HG03520 (cell line): ENCODE measurements around the gene ATP10A.

Experiments used
- ATAC-seq: cut with Tn5 transposase; IDR thresholded peaks from one replicate; pipeline ENCODE4 v1.9.1; 2021; ENCODE audit warnings: mild to moderate bottlenecking, moderate library complexity; ENCODE audit not compliant: unreplicated experiment

ATP10A gene

DNA sequence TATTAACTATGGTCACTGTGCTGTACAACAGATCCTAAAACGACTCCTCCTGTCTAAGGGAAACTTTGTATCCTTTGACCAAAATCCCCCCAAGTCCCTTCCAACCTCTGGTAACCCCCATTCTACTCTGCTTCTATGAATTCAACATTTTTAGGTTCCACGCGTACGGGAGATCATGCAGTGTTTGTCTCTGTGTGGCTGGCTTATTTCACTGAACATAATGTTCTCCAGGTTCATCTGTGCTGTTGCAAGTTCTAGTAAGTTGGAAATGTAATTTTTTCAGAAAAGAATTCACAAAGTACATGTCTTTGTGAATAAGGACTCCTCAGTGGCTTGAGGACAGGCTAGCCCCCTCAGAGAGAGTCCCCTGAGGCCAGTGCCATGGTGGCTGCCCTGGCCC lies 66.1 kb downstream of the ATP10A start:
- no peak for ATAC-seq

DNA sequence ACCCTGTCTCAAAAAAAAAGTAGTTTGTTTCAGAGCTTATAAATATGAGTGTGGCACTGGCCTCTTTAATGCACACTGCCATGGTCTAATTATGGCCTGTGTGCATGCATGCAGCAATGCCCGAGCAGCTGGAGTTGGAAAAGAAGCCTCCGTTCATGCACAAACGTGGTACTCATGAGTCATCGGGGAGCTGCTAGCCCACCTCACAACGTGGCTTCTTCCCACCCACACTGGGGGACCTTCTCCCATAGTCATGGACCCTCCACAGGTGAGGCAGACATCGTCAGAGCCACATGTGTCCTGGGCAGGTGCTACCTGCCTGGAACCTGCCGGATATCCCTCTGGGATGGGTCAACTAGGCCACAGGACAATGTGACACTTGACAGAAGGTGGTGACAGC lies 66.7 kb downstream of the ATP10A start:
- no peak for ATAC-seq

DNA sequence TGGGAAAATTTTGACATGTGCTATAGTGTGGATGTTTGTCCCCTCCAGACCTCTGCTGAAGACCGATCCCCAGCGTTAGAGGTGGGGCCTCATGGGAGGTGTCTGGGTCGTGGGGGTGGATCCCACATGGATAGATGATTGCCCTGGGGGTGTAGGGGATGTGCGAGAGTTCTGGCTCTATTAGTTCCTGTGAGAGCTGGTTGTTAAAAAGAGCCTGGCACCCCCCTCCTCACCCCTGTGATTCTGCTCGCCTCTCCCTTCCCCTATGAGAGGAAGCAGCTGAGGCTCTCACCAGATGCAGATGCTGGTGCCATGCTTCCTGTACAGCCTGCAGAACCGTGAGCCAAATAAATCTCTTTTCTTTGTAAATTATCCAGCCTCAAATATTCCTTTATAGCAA lies 67.4 kb downstream of the ATP10A start:
- no peak for ATAC-seq

DNA sequence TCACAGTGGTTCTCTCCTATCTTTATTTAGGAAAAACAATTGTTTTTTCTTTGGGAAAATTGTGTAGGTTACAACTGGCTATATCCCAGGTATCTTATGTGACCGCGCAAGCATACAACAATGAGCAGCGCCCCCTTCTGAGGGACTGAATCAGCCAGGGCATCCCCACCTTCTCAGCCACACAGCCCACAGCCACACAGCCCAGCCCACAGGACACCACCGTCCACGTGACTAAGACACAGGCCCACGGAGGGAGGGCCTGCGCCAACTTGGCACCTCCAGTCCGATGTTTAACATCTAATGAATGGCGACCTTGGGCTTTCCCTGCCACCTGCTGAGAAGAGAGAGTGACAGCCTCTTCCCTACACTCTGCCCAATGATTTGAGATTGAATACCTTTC lies 68.1 kb downstream of the ATP10A start:
- no peak for ATAC-seq

DNA sequence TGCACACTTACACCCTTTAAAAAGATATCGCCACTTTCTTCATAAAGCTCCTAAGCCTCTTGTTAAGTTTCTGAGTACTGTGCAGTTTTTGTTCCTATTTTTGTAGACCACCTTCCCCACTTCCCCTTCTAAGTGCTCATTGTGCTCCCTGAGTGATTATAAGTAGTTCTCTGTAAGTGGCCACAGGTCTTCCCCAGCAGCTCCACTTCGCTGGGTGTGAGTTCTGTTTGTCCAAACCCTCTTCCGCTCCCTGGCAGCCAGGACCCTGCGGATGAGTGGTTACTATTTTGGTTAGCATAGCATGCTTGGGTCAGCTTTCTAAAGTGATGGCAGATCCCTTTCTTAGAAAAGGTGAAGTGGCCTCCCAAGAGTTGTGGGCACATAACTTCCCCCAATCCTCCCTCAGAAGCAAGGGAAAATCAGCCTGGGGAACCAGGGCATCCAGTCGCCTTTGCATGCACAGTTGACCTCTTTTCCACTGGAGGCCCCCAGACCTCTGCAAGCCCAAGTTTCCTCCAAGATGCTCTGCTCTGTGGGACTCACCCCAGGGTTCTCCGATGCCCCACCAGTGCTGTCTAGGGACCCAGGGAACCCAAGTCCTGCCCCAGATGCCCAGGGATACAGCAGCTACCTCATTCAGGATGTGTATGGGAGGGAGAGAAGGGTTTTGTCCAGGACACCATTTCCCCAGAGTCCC lies 69.6 kb downstream of the ATP10A start:
- no peak for ATAC-seq

DNA sequence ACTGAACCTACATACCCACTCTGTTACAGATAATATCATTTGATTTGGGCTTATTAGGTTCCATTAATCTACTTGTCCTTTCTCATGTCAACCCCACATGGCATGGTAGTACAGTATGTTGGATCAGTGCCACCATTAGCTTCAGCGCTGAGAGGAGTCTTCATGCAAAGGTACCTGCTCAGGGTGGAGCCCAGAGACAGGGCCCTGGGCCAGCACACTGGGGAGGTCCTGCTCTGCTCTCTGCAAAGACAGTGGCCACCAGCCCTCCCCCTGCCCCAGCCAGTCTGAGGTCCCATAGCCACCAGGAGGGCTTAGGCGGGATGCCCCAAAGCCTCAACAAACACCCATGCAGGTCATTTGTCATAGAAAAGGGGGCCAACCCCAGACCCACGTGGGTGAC lies 71.0 kb downstream of the ATP10A start:
- ATAC-seq = no peak

DNA sequence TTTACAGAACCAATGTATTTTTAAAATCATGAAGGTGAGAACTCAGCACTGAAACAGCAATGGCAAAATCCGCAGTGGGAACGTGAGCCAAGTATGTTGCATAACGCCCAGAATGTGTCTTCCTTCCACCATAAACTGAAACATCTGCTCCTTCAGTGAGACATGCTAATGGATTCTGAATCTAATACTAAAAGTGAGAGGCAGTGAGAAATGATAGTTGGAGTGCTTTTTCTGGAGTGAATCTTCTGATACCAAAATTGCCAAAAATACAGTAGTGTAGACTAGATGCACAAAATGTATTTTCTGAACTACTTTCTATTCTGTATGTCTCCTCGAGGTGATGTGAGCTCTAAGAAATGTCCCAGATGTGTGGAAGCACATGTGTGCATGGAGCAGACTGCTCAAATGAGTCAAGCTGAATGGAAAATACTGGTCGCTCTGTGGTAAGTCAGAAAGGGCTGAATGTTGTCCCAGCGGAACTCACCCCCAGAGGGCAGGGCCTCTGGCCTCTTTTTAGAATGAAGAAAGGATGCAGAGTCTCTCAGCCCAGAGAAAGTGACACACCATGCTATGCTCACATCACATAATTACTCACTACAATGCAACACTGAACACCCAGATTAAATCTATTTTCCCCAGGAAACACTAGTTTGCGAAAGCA lies 73.0 kb downstream of the ATP10A start:
- no peak for ATAC-seq

DNA sequence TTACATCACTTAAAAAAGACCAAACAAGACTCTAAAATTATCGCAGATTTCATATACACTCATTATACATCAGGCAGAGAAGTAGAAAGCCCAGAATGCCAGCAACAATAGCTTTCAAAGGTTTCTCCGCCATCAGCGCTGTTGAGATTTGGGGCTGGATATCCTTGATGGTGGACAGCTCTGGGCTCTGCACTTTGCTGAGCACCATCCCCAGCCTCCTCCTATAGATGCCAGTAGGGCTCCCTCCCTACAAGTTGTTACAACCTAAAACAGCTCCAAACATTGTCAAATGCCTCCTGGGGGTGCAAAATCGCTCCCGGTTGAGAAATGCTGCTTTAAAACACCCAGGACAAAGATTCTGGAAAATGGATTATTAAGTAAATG lies 73.5 kb downstream of the ATP10A start:
- ATAC-seq = no peak

DNA sequence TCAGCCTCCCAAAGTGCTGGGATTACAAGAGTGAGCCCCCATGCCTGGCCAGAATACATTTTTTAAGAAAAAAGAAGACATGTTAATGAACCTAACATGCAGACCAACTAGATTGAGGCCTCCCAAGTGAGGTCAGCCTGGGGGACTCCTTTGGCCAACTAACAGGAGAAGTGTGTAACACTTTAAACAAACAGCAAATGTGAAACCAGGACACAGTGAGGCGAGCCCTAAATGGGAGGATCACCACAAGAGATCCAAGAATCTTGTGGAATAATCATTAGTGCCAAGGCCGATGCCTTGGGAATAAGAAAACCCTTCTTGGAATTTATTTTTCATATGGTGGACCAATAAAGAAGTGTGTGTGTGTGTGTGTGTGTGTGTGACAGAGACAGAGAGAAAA lies 73.9 kb downstream of the ATP10A start:
- no peak for ATAC-seq

DNA sequence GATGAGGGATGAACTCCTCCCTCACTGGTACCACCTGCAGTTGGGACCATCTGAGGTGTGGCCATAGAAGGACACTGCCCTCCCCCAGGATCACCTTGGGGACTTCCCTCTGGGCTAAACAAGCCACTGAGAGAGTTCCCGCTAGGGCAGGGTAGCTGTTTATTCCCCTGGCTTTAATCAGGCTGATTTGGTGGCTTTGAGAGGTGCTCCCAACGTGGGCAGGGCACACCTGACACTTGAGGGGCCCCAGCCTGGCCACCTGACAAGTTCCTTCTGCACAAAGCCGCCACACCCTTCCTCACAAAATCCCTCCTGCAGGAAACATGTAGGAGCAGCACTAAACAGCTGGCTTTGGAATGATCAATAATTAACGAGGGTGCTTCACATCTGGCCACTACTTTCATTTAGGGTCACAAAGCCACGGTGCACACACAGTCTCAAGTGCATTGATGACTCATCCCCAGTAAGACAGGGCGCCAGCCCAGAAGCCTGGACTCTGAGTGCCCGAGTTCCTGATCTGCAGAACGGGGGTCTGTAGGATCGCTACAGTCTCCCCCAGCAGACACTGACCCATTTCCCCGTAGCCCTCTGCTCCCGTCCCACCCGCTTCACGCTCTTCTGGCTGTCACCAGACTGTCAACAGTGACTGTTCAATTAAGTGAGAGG lies 75.1 kb downstream of the ATP10A start:
- no peak for ATAC-seq

DNA sequence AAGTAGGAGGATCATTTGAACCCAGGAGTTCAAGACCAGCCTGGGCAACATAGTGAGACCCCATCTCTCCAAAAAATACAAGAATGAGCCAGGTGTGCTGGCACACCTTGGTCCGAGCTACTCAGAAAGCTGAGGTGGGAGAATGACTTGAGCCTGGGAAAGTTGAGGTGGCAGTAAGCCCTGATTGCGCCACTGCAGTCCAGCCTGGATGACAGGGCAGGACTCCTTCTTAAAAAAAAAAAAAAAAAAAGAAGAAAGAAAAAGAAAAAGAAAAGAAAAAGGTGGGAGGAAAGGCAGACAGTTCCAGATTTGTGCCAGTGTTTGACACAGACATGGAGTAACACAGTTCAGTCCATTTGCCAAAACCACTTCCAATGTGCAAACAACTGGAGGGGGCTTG lies 75.7 kb downstream of the ATP10A start:
- no peak for ATAC-seq

DNA sequence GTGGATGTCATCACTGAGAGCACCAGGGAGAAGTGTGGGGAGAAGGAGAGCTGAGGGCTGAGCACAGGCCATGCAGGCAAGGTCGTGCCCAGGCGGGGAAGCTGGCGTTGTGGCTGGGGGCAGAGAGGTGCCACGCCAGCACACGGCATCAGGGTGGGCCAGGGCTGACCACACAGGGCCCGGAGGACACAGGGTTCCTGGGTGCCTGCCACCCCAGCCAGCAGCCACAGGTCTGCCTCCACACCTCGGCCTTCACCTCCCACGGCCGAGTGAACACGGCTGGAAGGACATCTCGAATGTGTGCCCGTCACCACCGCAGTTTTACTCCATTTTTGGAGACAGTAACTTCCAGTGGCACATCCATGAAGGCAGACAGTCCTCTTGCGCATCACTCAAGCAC lies 77.1 kb downstream of the ATP10A start:
- no peak for ATAC-seq

DNA sequence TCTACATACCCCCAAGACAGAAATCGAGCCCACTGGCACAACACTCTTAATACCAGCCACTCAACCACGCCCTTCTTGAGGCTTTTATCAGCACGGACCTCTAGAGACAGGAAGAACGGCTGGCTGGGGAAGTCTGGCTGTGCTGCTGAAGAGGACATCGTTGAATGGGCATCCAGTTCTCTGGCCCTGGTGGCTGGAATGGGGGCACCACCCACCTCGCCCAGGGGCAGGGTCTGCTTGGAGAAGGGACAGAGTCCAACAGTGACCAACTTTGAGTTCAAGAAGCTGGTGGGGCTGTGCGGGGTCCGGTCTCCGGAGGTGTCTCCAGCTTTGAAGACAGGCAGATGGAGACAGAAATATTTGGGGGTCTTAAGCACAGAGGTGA lies 77.5 kb downstream of the ATP10A start:
- no peak for ATAC-seq

DNA sequence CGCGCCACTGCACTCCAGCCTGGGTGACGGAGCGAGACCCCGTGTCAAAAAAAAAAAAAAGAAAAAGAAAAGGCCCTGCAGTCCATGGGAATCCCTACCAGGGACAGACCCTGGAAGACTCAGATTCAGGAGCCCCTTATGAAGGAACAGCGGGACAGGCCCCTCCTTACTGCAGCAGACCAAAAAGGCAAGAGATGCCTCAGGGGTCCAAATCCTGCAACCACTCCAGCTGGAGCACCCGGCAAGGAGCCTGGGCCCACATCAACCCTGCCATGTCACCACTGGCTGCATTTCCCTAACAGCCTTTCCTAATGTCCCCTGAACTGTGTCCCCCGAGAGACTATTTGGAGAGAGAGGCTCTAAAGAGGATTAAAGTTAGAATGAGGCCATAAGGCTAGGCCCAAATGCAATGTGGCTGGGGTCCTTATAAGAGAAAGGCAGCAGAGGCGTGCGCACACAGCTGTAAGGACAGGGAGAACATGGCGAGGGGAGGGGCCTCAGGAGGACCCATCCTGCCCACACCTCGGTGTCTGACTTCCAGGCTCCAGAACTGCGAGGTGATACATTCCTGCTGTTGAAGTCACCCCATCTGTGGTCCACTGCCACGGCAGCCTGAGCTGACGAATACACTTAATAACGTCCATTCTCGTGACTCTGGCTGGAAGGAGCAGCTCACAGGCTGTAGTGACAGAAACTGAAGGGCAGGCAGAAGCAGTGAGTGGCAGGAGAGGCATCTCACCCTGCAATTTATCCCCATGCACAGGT lies 78.1 kb downstream of the ATP10A start:
- no peak for ATAC-seq

DNA sequence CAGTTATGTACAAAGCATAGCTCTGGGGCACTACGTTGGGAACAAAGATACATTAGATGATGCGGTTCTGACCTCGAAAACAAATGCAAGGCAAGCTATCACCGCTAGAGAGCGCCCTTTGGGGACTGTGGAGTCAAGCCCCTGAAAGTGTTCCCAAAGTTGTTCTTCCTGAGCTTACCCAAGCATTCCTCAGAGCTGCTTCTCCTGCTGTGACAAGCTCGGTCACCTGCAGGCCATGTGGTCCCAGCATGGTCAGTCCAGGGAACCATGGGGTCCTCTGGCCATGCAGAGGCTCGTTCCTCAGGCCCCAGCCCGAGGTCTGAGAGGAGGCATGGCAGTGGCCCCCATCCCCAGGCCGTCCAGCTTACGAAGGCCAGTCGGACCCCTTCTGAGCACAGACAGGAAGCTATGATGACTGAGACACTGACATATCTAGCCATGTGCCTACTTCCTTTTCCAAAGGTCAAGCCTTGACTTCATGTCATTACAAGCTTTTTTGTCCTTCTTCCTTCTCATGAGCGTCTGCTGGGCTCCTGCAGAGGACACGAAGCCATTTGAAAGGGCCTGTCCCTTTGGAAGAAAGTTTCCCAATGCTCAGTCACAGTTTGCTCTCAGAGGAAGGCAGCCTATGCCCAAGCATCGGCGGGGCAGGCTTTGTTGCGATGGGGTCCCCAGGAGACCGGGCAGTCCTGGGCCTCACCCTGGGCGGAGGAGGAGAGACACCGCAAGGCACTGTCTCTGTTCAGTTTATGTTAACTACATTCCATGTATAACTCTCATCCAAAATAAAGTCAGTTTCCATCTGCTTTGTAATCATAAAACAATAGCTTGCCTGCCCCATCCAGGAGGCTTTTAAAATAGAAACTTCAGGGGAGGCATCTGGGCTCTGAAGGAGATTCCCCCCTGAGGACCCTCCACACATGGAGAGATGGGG lies 79.3 kb downstream of the ATP10A start:
- no peak for ATAC-seq

DNA sequence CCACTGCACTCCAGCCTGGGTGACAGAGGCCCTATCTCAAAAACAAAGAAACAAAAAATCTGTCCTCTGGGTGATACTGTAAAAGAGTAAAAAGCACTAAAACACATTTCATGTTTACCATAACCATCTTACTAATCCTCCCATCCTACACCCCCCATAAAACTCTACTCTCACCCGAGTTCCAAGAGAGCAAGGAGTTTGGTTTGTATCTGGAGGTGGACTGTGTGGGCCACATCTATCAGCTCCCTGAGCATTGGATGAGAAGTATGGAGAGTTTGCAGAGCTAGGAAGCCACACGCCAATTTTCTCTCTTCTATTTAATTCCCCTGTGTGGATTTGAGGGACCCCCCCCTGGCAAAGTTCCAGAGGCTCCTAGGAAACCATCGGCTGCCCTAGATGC lies 80.0 kb downstream of the ATP10A start:
- no peak for ATAC-seq

DNA sequence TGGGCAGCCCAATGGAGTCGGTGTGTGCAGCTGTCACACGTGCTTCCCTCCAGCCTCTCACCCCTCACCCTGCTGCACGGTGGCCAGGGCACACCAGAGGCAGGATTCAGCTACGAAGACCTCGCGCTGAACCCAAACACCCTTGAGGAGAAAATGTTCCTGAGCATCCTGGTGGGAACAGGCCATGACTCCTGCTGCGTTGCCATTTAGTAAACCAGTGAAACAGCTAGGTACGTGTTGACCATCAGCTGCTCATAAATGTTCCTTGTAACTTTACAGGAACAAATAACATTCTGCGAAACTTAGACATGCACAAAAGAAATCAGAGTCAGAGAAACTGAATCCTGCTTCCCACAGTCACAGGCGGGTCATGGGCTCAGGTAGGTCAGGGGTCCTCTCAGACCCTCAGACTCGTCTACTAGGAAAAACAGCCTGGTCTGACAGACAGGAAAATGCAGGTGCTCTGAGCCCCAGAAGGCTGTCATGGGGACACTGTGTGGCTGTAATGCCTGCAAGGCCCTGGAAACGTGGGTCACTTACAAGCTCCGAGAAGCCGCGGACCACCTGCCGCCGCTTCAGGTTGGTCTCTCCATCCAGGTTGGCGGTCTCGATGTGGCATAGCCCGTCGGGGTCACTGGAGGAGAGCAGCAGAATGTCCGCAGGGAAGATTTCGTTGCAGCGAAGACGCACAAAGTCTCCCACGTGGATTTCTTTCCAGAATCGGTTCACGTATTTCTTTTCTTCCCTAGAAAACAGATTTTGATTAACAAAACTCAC lies 82.5 kb downstream of the ATP10A start:
- no peak for ATAC-seq

DNA sequence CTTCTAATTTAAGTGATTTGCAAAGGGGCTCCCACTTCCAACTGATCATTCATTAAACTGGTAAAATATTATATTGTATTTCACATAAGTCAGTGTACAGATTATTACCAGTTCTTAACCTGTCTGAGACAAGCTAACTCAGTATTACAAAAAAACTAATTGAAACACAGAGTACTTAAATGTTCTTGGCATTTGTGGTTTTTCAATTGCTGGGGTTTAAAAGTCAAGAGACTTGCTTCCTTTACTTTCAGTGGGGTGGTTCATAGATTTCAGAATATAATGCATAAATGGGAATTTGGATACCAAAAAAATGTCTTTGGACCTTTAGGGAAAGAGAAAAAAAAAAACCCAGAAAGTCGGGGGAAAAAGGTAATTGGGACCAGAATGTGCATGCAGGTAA lies 85.0 kb downstream of the ATP10A start:
- ATAC-seq = no peak

DNA sequence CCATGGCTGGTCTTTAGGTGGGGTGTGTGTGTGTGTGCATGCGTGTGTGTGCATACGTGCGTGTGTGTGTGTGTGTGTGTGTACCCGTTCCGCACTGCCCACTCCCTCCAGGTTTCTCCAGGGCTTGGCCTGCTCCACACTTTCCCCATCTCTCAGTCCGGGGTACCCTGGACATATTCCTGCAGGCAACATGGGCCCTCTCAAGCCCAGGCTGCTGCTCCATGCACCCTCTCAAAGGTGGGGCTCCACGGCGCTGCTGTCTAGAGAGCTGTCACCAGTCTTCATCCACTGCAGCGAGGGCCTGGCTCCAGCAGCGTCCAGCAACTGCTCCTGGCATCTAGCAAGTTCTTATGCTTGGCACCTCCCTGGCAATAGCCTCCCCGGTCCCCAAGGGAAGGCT lies 86.1 kb downstream of the ATP10A start:
- ATAC-seq = no peak
